HG03432 (cell line): ENCODE measurements around the gene CFAP221.

Source experiments
- ATAC-seq: cut with Tn5 transposase; IDR thresholded peaks from one replicate; pipeline ENCODE4 v1.9.1; 2021; ENCODE audit warnings: mild to moderate bottlenecking, moderate library complexity; ENCODE audit not compliant: unreplicated experiment

CFAP221 gene

DNA sequence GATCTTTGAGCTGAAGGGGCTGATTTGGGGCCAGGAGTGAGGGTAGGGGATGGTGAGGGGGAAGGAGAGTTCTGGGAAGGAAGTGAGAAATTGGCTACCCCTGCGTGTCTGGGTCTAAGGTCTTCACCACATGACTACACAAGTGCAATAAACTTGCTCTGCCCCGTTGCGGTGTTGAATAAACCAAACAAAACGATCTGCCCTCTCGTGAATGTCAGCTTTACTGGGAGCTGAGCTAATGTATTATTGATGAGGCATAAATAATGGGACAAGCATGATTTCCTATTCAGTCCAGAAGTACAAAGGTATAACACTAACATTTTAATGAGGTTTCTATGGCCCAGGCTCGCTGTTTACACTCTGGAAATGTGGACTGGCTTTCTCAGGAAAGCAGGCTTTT lies 8.0 kb upstream of the CFAP221 start:
- ATAC-seq = no peak

DNA sequence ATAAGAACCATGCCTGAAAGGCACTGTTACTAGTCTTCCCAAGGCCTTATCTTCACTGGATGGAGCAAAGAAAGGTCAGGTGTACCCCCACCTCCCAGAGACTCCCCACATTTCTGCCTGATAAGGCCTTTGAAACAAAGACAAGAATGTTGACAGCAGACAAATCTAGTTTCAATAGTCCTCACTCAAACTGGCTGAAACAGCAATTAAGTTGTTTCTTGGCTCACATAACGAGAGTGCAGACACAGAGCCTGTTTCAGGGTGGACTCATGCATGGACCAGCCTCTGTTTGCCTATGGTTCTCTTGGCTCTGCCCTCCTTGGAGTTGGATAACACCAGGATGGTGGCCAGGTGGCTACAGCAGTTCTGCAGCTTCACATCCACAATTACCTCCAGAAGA lies 7.5 kb upstream of the CFAP221 start:
- ATAC-seq = no peak

DNA sequence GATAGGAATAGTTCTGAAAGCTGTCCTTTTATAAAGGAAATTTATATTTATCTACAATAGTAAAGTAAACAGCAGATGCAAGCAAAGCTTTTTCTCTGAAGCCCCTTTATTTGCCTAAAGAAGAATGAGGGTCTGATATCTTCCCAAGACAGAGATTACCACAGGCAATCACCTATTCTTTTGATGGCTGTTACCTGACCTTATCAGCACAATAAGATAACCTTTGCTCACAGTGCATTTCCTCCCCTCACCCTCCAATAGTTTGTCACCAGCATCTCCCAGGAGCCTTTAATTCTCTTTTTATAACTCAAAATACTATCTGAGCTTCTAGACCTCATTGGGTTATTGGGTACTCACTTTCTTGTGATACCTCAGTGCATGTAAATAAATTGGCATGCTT lies 6.5 kb upstream of the CFAP221 start:
- no peak for ATAC-seq

DNA sequence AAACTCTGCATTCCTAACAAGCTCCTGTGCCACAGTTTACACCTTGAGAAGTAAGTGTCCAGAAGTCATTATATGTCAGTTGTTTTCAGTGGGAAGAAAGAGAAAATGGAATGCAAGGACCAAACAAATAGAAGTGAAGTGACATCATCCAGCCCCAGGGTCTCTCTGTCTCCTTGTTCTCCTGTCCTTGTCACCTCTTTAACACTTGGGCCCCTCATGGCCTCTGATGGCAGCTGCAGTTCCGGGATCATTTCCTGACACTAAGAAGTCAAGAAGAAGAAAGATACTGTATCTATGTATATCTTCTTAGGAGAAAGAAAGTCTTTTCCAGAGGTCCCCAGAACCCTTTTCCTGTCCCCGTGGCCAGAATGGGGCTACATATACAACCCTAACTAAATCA lies 2.8 kb upstream of the CFAP221 start:
- ATAC-seq = no peak

DNA sequence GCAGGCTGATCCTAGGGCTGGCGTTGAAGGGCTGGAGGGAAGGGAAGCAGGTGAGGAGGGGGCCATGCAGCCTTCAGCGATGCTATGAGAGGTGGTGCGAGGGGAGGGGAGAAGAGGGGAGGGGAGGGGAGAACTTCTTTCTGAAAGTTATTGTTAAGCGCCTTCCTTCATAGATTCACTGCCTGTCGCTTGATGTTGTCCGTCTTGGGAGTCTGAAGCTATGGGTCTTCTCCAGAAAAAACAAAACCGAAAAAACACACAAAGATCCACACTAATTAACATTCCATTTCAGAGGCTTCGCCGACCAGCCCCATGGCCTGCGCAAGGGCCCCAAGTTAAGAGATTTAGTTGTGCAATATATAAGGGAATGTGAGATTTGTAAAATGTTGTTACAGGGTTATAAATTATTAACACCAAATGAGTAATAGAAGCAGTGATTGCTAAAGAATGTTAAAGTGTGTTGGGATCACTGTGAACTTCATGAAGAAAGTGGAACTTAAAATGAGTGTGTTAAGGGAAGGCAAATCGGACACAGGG lies 758 bp downstream of the CFAP221 start:
- no peak for ATAC-seq

DNA sequence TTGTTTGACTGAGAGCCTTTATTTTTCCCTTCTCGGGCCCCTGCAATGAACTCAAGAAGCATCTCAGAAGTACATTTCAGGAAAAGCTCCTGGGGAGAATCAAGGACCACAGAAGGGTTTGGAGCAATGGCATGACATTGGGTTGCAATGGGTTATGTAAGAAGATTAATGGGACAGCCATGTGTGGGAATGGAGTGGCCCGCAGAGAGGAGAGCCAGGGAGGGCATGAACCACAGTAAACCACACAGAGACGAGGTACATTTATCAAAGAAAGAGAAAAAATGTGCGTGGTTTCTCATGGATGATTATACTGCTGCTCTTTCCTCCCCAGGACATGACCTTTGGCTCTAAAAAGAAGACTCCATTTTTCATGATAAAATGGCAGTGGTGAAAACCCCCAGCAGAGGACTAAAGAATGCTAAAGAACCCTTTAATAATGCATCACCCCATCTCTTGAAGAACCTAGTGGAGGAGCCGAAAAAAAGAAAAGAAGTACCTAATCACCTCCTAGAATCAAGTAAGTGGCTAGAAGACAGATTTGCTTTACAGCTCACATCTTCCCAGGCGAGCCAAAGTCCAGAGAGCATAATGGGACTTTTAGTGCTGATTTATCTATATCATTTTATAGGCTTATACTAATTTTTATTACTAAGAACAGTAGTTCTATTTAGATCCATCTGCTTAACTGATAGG lies 1.7 kb downstream of the CFAP221 start:
- ATAC-seq = no peak

DNA sequence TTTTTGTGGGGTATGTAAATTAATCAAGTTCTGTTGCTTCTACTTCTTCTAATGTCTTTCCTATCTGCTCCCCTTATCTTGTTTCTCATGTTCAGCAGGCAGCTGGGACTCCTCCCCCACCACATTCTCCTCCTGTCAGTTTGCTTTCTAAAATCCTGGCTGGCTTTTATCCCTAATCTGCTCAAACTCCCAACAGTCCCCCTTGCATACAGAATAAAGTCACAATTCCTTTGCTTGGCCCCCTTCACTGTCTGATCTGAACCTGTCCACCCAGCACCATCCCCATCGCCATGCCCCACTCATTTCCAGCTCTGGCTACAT lies 2.2 kb downstream of the CFAP221 start:
- no peak for ATAC-seq

DNA sequence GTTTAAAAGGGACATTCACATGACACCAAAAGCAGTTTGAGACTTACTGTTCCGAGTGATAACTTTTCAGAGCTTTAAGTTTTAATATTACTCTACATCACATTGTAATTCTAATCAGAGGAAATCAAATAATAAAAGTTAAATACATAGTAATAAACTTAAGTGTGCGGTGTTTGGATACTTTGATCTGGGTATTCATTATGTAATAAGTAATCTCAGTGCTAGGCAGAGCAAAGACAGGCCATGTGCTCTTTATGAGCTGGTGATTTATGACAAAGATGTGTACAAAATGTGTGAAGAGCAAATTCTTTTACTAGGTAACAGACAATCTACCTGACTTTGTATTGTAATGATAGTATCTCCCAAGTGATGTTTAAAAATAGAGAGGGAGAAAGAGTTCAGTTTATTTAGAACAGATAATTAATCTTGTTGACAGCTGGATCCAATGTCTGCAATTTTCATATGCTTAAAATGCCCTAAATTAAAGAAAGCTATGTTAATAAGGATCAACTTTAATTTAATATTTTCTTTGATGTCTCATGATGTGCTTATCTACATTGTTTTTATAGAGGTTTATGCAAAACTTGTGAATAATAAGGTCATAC lies 4.4 kb downstream of the CFAP221 start:
- ATAC-seq = no peak

DNA sequence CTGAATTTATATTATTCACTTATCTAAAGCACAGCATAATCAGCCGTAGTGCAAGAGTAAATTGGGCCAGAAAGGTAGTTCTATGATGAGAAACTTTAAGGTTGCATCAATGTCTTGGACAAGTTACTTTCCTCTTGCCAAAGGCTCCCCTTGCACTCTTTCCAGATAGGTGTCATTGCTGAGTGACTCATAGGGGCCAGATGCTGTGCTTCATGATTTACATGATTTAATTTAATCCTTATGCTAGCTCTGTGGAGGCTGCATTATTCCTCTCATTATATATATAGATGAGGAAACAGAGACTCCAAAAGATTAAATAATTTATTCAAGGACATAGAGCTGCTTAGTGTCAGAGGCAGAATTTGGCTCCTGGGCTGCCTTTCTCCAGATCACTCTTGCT lies 5.0 kb downstream of the CFAP221 start:
- no peak for ATAC-seq

DNA sequence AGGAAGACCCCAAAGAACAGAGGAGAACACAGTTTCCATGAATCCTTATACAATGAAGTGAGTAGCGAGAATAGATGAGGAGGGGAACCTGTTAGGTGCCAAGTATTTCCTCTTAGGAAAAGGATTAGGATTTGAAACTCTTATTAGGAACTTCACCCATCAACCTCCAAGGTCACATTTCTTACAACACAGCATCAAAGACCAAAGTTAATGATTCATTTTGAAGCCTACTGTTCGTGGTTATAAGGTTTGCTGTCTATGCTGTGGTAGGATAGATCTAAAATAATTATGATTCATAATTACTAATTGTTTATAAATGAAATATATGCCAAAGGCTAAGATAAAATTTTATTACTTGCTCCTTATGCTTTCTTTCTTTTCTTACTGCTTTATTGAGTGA lies 6.1 kb downstream of the CFAP221 start:
- ATAC-seq = no peak

DNA sequence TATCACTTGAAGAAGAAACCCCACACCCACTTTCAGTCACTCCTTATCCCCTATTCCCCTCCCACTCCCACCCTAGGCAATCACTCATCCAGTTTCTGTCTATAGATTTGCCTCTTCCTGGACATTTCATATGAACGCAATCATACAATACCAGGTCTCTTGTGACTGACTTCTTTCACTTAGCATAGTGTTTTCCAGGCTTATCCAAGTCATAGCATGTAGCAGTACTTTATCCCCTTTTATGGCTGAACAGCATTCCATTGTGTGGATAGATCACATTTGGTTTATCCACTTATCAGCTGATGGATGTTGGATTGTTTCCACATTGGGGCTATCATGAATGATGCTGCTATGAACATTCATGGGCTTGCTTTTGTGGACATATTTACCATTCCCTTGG lies 6.6 kb downstream of the CFAP221 start:
- no peak for ATAC-seq

DNA sequence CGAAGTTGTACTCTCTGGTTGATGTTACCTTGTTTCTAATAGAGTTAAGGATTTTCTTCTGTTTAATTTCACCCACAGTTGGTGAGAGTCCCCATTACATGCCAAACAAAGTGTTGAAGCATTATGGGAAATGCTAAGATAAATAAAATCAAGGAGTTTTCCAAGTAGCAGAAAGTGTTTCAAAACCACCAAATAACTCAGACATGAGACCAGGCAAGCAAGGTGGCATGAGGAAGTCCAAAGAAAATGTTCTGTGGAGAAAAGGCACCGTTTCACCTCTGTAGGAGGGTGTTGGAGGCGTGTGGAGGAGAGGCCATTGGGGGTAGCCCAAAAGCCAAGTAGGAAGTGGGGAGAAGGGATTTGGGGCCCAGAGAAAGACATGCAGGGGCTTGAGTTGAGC lies 8.7 kb downstream of the CFAP221 start:
- ATAC-seq = no peak

DNA sequence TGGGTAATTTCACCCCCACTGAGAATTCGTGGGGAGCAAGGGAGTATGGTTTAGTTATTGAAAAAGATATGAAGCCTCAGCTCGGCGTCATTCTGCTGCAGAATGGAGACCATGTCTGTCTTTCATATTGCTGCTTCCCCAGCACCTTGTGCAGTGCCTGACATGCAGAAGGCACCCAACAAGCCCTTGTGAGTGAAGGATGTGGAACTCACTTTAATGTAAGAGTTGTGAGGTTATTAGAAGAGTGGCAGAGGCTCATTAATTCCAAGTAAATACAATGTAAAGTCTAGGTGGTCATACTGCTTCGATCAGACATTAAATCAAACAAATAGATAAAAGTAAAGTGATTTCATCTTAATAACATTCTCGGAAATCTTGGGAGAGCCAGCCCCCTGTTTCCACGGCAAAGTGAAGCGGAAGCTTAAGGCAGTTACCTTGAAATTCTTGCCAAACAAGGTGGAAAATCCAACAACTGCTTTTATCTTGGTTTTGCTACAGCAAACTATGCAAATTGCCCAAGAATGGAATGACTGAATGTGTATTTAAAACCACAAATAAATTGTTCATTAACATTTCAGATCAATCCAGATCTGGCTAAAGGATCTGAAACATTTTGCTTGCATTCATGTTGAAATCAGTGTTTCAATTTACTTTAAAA lies 9.6 kb downstream of the CFAP221 start:
- no peak for ATAC-seq

DNA sequence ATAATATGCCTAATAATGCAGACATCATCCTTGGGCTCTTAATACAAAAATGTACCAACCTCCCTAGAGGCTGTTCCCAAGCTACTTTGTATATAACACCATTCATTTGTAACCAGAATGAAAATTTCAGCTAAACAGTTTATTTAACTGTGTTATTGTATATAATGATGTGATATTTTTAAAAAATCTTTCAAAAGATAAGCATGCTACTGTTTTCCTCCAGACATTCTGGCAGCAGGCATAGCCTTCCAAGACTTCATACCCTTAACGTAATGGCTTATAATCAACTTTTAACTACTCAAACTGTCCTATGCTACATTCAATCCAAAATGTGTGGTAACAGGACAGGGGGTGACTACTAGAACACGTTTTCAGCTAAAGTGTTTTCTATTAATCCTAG lies 21.2 kb downstream of the CFAP221 start:
- no peak for ATAC-seq

DNA sequence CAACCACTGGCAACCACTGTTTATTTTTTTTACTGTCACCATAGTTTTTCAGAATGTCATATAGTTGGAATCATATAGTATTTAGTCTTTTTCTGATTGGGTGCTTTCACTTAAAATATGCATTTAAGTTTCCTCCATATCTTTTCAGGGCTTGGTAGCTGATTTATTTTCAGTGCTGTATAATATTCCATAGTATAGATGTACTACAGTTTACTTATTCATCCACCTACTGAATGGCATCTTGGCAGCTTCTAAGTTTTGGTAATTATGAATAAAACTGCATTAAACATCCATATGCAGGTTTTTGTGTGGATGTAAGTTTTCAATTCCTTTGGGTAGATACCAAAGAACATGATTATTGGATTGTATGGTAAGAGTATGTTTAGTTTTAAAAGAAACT lies 23.0 kb downstream of the CFAP221 start:
- ATAC-seq = no peak

DNA sequence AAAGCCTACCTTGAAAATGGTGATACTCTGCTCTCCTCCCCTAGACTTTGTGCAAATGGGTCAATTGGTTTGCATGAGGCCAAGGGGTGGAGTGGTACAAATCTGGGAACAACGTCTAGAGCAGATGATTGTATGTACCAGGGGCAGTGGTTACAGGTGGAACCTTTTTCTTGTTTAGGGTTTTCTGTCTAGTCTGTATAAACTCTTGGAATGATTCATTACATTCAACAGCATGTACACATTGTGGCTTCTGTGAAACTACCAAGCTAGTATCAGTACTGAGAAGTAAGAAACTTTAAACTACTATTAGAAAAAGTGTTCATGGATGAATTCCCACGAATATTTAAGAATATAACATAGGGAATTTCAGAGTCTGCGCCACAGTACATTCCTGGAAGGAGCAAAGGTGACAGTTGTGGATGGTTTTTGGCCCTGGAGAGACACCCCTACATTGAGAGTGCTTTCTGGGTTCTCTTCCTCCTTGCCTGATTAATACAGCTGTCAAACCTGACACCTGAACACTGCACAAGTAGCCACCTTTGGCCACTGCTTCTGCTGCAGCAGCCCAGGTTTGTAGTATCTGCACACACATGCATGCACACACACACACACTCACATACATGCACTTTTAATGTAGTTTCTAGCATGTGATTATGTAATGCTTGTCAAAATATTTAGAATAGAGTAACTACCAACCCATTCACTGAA lies 30.0 kb downstream of the CFAP221 start:
- peak; percentile 100 for ATAC-seq

DNA sequence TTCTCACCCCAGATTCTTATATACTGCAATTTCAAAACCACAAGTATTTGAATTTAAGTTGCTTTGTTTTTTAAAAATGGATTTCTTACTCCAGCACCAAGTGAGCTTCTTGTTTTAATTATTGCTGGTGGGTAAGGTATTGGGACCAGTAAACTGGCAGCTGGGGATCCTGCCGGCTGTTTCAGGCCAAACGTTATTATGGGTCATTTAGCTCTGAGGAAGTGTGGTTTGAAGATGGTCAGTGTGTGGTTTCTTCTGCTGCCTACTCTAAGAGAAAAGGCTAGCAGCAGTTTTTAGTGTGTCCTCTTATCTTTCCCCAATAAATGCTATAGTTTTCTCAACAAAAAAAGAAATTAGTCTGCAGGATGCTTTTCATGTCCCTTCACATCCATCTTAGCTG lies 30.6 kb downstream of the CFAP221 start:
- ATAC-seq = no peak

DNA sequence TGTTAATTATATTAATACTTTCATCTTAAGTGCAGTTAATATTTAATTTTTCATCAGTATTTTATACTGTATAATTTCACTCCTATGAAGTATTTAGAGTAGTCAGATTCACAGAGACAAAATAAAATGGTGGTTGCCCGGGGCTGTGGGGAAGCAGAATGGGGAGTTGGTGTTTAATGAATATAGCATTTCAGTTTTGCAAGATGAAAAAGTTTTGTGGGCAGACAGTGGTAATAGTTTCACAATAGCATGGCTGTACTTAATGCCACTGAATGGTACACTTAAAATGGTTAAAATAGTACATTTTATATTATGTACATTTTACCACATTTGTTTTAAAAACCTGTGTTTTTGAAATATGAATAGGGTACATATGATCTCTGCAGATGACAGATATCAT lies 31.2 kb downstream of the CFAP221 start:
- no peak for ATAC-seq

DNA sequence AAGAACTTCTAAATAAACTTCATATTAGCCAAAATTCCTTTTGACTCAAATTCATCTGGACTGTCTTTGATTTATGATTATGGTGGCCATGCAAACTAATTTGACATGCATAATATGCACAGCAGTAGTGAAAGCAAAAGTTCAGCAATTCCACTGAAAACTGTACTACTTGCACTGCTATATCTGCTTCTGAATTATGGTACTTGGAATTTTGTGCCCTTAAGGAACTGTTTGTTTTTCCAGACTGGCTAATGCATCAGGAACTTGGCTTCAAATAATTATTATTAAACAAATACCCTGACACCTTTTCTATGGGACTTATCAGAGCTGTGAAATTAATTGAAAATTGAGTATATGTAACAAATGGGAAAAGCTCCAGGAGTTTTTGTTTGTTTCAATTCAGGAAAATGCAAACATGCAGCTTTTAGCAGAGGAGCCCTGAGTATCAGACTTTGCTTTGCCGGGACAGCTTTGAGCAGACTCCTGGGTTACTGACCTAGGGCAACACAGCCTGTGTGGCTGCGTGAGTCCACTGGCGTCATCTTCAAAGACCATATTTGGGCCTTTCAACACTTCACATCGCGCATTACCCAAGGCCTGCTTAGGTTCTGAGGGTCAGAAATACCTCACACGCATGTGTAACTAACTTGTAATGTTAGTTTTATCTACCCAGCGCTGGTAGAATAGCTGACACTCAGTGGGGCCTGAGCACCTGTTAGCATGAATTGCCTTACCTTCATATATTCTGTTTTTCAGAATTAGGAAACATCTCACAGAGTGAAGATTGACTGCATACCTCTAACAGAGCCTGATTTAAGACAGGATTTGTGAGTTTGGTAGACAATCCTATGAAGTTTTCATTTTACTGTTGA lies 35.4 kb downstream of the CFAP221 start:
- no peak for ATAC-seq

DNA sequence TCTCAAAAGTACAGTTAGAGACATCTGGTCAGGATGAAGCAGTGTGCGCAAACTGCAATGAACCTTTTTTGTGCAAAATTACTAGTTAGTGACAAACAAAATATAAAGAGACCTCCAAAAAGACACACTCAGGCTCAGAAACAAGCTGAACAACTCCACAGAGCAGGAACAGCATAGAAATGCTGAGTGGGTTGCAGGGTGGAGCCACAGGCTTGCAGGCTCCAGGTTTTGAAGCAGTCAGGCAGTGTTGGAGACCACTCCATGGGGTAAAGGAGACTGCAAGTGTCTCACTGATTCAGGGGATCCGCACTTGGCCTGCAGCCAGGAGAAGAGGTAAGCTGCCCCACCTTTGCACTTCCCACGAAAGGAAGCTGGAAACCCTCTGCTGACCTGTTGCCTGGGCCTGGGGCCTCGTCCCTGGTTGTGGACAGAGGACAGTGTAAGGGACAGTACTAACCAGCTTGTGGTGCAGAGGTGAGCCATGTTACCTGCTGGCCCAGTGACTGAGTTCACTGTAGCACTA lies 36.4 kb downstream of the CFAP221 start:
- ATAC-seq = no peak

DNA sequence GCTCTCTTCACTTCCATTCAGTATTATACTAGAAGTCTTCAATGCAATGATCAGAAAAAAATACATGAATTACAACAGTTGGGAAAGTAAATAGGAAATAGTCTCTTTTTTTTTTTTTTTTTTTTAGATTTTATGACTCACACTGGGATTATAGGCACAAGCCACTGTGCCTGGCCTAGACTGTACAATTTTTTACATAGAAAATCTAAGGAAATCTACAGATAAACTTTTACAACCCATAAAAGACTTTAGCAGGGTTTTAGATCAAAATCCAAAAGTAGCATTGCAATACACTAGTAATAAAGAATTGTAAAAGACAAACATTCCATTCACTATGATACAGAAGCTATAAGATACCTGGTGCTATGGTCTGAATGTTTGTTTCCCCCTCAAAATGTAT lies 39.0 kb downstream of the CFAP221 start:
- ATAC-seq = no peak
